Naive thymus-derived CD8-positive, alpha-beta T cell (primary cell): ENCODE measurements around the gene MSGN1. TPM values are rescaled to one million over a fixed set of nuclear protein-coding genes. Genes with fewer than 3 reads are reported as not detected.

ENCODE experiments used
- ATAC-seq, 2 donors: fragments of 150-1000 bp; cut with Tn5 transposase in 1 of 2; sonication (Bioruptor Pico), chemical (Tn5 transposase) in 1 of 2; 1 replicate in 1 of 2; 2 replicates in 1 of 2; pipeline ENCODE4 v1.10.0; 2021; ENCODE audit warnings: mild to moderate bottlenecking in 2 of 2, moderate library complexity in 2 of 2
- POLR2A ChIA-PET: fragments of 350-600 bp; sonication (Branson Sonifier 250); formaldehyde crosslinking; loops from one replicate; lab custom pipeline; 2021; ENCODE audit warnings: antibody characterized with exemption; lab: Charles Lee
- DNase-seq, 10 donors: peaks; one replicate each; pipeline versions ENCODE4 v3.0.0 to v3.0.0-alpha.2; 2020 to 2022
- H3K27ac Mint-ChIP-seq, 10 donors: one replicate each; pipeline ENCODE4 v1.8.0; 2020 to 2022; ENCODE audit warnings: mild to moderate bottlenecking in 10 of 10, mixed read lengths in 10 of 10, moderate library complexity in 4 of 10, inconsistent platforms in 1 of 10
- H3K27me3 Mint-ChIP-seq, 5 donors: one replicate each; pipeline ENCODE4 v1.8.0; 2021 to 2022; ENCODE audit warnings: mixed read lengths in 5 of 5
- H3K36me3 Mint-ChIP-seq, 3 donors: one replicate each; pipeline ENCODE4 v1.8.0; 2020 to 2022; ENCODE audit warnings: mixed read lengths in 3 of 3, mild to moderate bottlenecking in 2 of 3, inconsistent platforms in 1 of 3
- H3K4me1 Mint-ChIP-seq, 4 donors: one replicate each; pipeline ENCODE4 v1.8.0; 2021 to 2022; ENCODE audit warnings: mixed read lengths in 4 of 4
- H3K4me3 Mint-ChIP-seq, 10 donors: one replicate each; pipeline ENCODE4 v1.8.0; 2020 to 2022; ENCODE audit warnings: mild to moderate bottlenecking in 10 of 10, mixed read lengths in 10 of 10, moderate library complexity in 6 of 10, inconsistent platforms in 1 of 10
- H3K9me3 Mint-ChIP-seq, 9 donors: one replicate each; pipeline ENCODE4 v1.8.0; 2020 to 2022; ENCODE audit warnings: mixed read lengths in 9 of 9, mild to moderate bottlenecking in 3 of 9, inconsistent platforms in 1 of 9, moderate library complexity in 1 of 9
- polyA plus RNA-seq, 3 donors: library from polyadenylated mRNA; unstranded; fragments of 300-500 nt; fragmentation: Illumina TruSeq; gene quantifications; one replicate each; pipeline ENCODE4 v1.2.3, GENCODE V29; 2021
- total RNA-seq, 8 experiments: library from RNA in 2 of 8; stranded (reverse) in 2 of 8; gene quantifications; one replicate each; pipeline ENCODE4 v1.2.3 and lab custom pipeline; 2021 to 2026

MSGN1 gene
- total and polyA plus RNA-seq, 5 experiments from 2014 or later: not detected

GRCh38 chr2:17864676-17865075 lies 48.4 kb downstream of the MSGN1 start:
- POLR2A ChIA-PET: no interaction called here
- Mint-ChIP-seq H3K9me3 (no peaks in the 10 kb centered on the region), H3K4me3 (no peak overlapping the region), H3K27me3 (peaks cover 11 to 70% (median 27%) of the 10 kb centered on the region in 5 donors), H3K27ac (no peak overlapping the region), H3K36me3 (no peaks in the 10 kb centered on the region), H3K4me1 (no peaks in the 10 kb centered on the region)
- ATAC-seq (no peak), DNase-seq (no peak)

DNA sequence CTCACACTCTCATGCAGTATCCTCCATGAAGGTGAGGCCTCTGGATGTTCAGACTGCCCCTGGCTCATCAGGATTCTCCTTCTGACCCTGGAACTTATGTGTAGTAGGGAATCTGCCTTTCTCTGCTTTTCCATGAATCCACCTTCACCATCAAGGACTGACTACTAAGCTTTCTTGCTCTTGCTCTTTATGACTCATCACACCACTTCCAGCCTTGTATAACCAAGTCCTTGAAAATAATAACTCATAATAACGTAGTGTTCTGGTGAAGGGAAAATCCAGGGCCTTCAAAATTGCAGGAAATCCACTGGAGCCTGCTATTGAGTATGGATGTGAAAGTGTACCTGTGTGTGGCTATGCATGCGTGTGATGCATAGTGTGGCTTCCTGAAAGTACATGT lies 50.9 kb downstream of the MSGN1 start:
- POLR2A ChIA-PET: no interaction called here
- no peak overlapping the region for H3K4me3 Mint-ChIP-seq

More for the DNA sequence above, 50.9 kb downstream of the MSGN1 start:
- H3K27ac Mint-ChIP-seq: no peak overlapping the region
- DNase-seq (no peak), ATAC-seq (no peak)
- H3K36me3 Mint-ChIP-seq: no peaks in the 10 kb centered on the region
- peaks cover 7 to 68% (median 21%) of the 10 kb centered on the region in 5 donors for H3K27me3 Mint-ChIP-seq
- H3K4me1 Mint-ChIP-seq: no peaks in the 10 kb centered on the region
- peaks cover 0 to 2% (median 0%) of the 10 kb centered on the region in 9 donors for H3K9me3 Mint-ChIP-seq

Other genes starting within 250 kb of the MSGN1 start
- 10 to 100 TPM; 18.8 to 22.5 TPM for gene SMC6, start 62.6 kb upstream of the MSGN1 start, total RNA-seq
- gene SMC6, start 62.6 kb upstream of the MSGN1 start, polyA plus RNA-seq: 1 to 10 TPM; 7.7 to 8.7 (median 8.4) TPM
- gene GEN1, start 62.3 kb upstream of the MSGN1 start, total RNA-seq: 1 to 10 TPM; 7.9 to 8.2 TPM
- 1 to 10 TPM in 2 of 3 donors, under 1 TPM in 1; 0.80 to 2.1 (median 1.2) TPM for gene GEN1, start 62.3 kb upstream of the MSGN1 start, polyA plus RNA-seq
- not detected for gene KCNS3, start 62.2 kb downstream of the MSGN1 start, total RNA-seq
- gene KCNS3, start 62.2 kb downstream of the MSGN1 start, polyA plus RNA-seq: not detected